Glomerular visceral epithelial cell (primary cell): ENCODE results near the gene PTPRZ1.

Source experiments
- DNase-seq: peaks from one replicate; pipeline ENCODE4 v3.0.0-alpha.2; 2016; ENCODE audit errors: extremely low spot score

PTPRZ1 gene

GRCh38 chr7:122055073-122055472 is 182.1 kb downstream of the PTPRZ1 start:
- DNase-seq, result no peak

- DNase-seq, result no peak
These were observed 184.0 kb downstream of the PTPRZ1 start for GRCh38 chr7:122056977-122057376.

GRCh38 chr7:122059542-122059941 is 186.6 kb downstream of the PTPRZ1 start:
- DNase-seq, result no peak

- no peak for DNase-seq
These were observed 190.2 kb downstream of the PTPRZ1 start for GRCh38 chr7:122063146-122063545.

- no peak for DNase-seq
These were observed 192.0 kb downstream of the PTPRZ1 start for GRCh38 chr7:122064971-122065370.

- DNase-seq, result no peak
These were observed 194.1 kb downstream of the PTPRZ1 start for GRCh38 chr7:122067077-122067476.

- no peak for DNase-seq
These were observed 195.1 kb downstream of the PTPRZ1 start for GRCh38 chr7:122068046-122068445.

- no peak for DNase-seq
These were observed 196.0 kb downstream of the PTPRZ1 start for GRCh38 chr7:122068999-122069398.

GRCh38 chr7:122070062-122070461 is 197.1 kb downstream of the PTPRZ1 start:
- DNase-seq, result no peak

- DNase-seq, result no peak
These were observed 197.9 kb downstream of the PTPRZ1 start for GRCh38 chr7:122070834-122071233.

- DNase-seq, result no peak
These were observed 199.3 kb downstream of the PTPRZ1 start for GRCh38 chr7:122072272-122072671.

- DNase-seq, result no peak
These were observed 200.1 kb downstream of the PTPRZ1 start for GRCh38 chr7:122072924-122073599.

GRCh38 chr7:122073635-122074034 is 200.7 kb downstream of the PTPRZ1 start:
- no peak for DNase-seq

- no peak for DNase-seq
These were observed 209.2 kb downstream of the PTPRZ1 start for GRCh38 chr7:122082160-122082559.

GRCh38 chr7:122082670-122083069 is 209.7 kb downstream of the PTPRZ1 start:
- no peak for DNase-seq

GRCh38 chr7:122092964-122093797 is 220.2 kb downstream of the PTPRZ1 start:
- DNase-seq, result peak; percentile 66

- no peak for DNase-seq
These were observed 221.6 kb downstream of the PTPRZ1 start for GRCh38 chr7:122094549-122094948.

GRCh38 chr7:122095642-122096041 is 222.7 kb downstream of the PTPRZ1 start:
- DNase-seq, result no peak

GRCh38 chr7:122100021-122100420 is 227.1 kb downstream of the PTPRZ1 start:
- no peak for DNase-seq

- DNase-seq, result no peak
These were observed 230.1 kb downstream of the PTPRZ1 start for GRCh38 chr7:122103064-122103463.
